A549 (cell line): ENCODE measurements around the gene SLC13A2.

ENCODE experiments used
- CBX8 ChIP-seq: fragments of 200-600 bp; sonication (generic); IDR thresholded peaks from 2 replicates; pipeline ENCODE4 v1.6.1; 2016
- POLR2A ChIP-seq: IDR thresholded peaks from 2 replicates; pipeline ENCODE4 v1.6.1; 2012; ENCODE audit warnings: mild to moderate bottlenecking, low read length
- RFX5 ChIP-seq: fragments of 450-650 bp; IDR thresholded peaks from 2 replicates; pipeline ENCODE4 v1.7.1; 2014; ENCODE audit warnings: antibody characterized with exemption, mild to moderate bottlenecking, moderate library complexity
- TF ChIP-seq, protein P1 (sequence below): fragments of >200 bp; sonication (Bioruptor Twin); formaldehyde crosslinking; IDR thresholded peaks from 3 replicates; pipeline ENCODE4 v1.6.1; 2016

DNA sequence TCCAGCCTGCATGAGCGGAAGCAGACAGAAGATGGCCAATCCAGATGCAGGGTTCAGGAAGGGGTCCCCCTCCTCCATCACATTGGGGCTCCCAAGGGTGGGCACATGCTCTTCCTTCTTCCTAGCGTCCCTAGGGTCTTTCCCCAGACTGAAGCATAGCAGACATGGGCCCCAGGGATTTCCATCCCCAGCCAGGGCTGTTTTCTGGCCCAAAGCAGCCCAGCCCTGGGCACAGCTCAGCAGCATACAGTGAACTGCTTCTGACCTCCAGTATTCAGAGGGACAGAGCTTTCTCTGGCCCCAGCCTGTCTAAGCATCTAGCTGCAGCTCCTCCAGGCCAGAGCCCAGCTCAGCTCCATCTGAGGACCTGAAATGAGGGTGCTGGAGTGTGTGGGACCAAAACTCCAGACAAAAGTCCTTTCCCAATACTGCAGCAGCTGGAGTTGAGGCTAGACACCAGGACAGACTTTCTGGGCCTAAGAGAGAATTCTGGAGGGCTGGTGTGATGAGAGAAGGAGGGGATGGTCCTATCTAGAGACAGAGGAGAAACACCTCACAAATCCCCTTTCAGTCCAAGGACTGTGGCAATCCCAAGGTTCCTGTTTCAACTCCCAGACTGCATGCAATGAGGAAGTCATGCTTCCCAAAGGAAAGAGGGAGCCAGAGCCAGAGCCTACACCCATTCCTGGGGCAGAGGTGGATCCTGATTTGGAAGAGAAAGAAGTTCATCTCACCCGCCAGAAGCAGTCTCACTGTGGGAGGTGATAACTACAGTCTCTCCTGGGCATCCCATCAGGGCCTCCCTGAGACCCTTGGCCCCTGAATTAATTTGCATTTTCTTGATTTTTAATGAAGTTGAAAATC, 28.2 kb downstream of the SLC13A2 start:
- TF ChIP-seq POLR2A (no peak), RFX5 (no peak), CBX8 (no peak)
- TF ChIP-seq, protein P1, sequence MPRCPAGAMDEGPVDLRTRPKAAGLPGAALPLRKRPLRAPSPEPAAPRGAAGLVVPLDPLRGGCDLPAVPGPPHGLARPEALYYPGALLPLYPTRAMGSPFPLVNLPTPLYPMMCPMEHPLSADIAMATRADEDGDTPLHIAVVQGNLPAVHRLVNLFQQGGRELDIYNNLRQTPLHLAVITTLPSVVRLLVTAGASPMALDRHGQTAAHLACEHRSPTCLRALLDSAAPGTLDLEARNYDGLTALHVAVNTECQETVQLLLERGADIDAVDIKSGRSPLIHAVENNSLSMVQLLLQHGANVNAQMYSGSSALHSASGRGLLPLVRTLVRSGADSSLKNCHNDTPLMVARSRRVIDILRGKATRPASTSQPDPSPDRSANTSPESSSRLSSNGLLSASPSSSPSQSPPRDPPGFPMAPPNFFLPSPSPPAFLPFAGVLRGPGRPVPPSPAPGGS, result no peak
